ENCODE data around the gene PLXNC1.

The PLXNC1 gene

GRCh38 chr12:94133964-94134795 is 14.2 kb upstream of the PLXNC1 start:
- DNase-seq (ENCODE audit: low read depth in 3 of 3), result no peak

- DNase-seq (ENCODE audit: low read depth in 3 of 3), result no peak
These were observed 12.5 kb upstream of the PLXNC1 start for GRCh38 chr12:94135896-94136295.

- DNase-seq (ENCODE audit: low read depth in 3 of 3), result no peak
These were observed 8.6 kb upstream of the PLXNC1 start for GRCh38 chr12:94139816-94140215.

GRCh38 chr12:94140556-94140955 is 7.8 kb upstream of the PLXNC1 start:
- DNase-seq (ENCODE audit: low read depth in 3 of 3), result peak in 2 of 3 experiments; percentile 32 to 61

GRCh38 chr12:94141004-94141764 is 7.2 kb upstream of the PLXNC1 start:
- no peak for DNase-seq (ENCODE audit: low read depth in 3 of 3)

GRCh38 chr12:94141892-94142291 is 6.5 kb upstream of the PLXNC1 start:
- DNase-seq (ENCODE audit: low read depth in 3 of 3), result no peak

GRCh38 chr12:94143438-94143837 is 4.9 kb upstream of the PLXNC1 start:
- DNase-seq (ENCODE audit: low read depth in 3 of 3), result no peak

- DNase-seq (ENCODE audit: low read depth in 3 of 3), result no peak
These were observed 4.4 kb upstream of the PLXNC1 start for GRCh38 chr12:94143951-94144350.

GRCh38 chr12:94144781-94145180 is 3.6 kb upstream of the PLXNC1 start:
- DNase-seq (ENCODE audit: low read depth in 3 of 3), result no peak

GRCh38 chr12:94145191-94145983 is 3.0 kb upstream of the PLXNC1 start:
- DNase-seq (ENCODE audit: low read depth in 3 of 3), result no peak

- no peak for DNase-seq (ENCODE audit: low read depth in 3 of 3)
These were observed 2.0 kb upstream of the PLXNC1 start for GRCh38 chr12:94146166-94146936.

- DNase-seq (ENCODE audit: low read depth in 3 of 3), result no peak
These were observed 888 bp upstream of the PLXNC1 start for GRCh38 chr12:94147387-94147990.

GRCh38 chr12:94148739-94149118 is 352 bp downstream of the PLXNC1 start:
- DNase-seq (ENCODE audit: low read depth in 3 of 3), result no peak

GRCh38 chr12:94149119-94149780 is 873 bp downstream of the PLXNC1 start:
- DNase-seq (ENCODE audit: low read depth in 3 of 3), result peak in 1 of 3 experiments; percentile 28

GRCh38 chr12:94149781-94150239 is 1.4 kb downstream of the PLXNC1 start:
- DNase-seq (ENCODE audit: low read depth in 3 of 3), result peak in 1 of 3 experiments; percentile 24

GRCh38 chr12:94150240-94151121 is 2.1 kb downstream of the PLXNC1 start:
- peak in 1 of 3 experiments; percentile 34 for DNase-seq (ENCODE audit: low read depth in 3 of 3)

- DNase-seq (ENCODE audit: low read depth in 3 of 3), result no peak
These were observed 3.2 kb downstream of the PLXNC1 start for GRCh38 chr12:94151582-94151981.

- DNase-seq (ENCODE audit: low read depth in 3 of 3), result no peak
These were observed 4.1 kb downstream of the PLXNC1 start for GRCh38 chr12:94152292-94153078.
